Endothelial cell of umbilical vein (primary cell): ENCODE results near the gene DNAH6.

Source experiments
- EZH2 ChIP-seq: IDR thresholded peaks from 2 replicates; pipeline ENCODE4 v1.6.1; 2012; ENCODE audit warnings: borderline replicate concordance, low read depth, mild to moderate bottlenecking, moderate library complexity, low read length, inconsistent platforms; ENCODE audit not compliant: severe bottlenecking
- JUN ChIP-seq: IDR thresholded peaks from 2 replicates; pipeline ENCODE4 v1.6.1; 2011; ENCODE audit warnings: borderline replicate concordance, low read depth; ENCODE audit not compliant: insufficient read length, insufficient read depth
- POLR2A ChIP-seq: IDR thresholded peaks from 2 replicates; pipeline ENCODE4 v1.6.1; 2012; ENCODE audit warnings: low read depth, mild to moderate bottlenecking, control low read depth, low read length
- POLR2AphosphoS5 ChIP-seq: IDR thresholded peaks from 2 replicates; pipeline ENCODE4 v1.6.1; 2012; ENCODE audit warnings: low read depth, mild to moderate bottlenecking, control low read depth, low read length, moderate library complexity; ENCODE audit not compliant: insufficient read depth
- TF ChIP-seq, protein P1 (sequence below), 2 donors: IDR thresholded peaks; 1 replicate in 1 of 2; 2 replicates in 1 of 2; pipeline ENCODE4 v1.5.1; 2011; ENCODE audit warnings: low read length in 2 of 2, mild to moderate bottlenecking in 2 of 2, moderate library complexity in 2 of 2, control low read depth in 1 of 2, inconsistent platforms in 1 of 2, low read depth in 1 of 2; ENCODE audit not compliant: insufficient read depth in 1 of 2; ENCODE audit errors: extremely low read depth in 1 of 2

DNA sequence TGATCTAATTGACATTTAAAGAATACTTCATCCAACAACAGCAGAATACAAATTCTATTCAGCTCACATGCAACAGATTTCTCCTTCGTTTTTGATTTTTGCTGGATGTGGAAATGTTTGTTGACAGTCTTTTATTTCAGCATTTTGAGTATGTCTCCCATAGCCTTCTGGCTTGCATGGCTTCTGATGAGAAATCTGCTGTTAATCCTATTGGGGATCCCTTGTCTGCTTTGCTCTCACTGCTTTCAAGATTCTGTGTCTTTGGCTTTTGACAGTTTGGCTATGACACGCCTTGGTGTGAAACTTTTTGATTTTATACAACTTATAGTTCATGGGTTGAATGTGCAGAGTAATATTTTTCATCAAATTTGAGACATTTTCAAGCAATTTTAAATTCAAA, 319.9 kb downstream of the DNAH6 start:
- TF ChIP-seq, protein P1, sequence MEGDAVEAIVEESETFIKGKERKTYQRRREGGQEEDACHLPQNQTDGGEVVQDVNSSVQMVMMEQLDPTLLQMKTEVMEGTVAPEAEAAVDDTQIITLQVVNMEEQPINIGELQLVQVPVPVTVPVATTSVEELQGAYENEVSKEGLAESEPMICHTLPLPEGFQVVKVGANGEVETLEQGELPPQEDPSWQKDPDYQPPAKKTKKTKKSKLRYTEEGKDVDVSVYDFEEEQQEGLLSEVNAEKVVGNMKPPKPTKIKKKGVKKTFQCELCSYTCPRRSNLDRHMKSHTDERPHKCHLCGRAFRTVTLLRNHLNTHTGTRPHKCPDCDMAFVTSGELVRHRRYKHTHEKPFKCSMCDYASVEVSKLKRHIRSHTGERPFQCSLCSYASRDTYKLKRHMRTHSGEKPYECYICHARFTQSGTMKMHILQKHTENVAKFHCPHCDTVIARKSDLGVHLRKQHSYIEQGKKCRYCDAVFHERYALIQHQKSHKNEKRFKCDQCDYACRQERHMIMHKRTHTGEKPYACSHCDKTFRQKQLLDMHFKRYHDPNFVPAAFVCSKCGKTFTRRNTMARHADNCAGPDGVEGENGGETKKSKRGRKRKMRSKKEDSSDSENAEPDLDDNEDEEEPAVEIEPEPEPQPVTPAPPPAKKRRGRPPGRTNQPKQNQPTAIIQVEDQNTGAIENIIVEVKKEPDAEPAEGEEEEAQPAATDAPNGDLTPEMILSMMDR (IDR thresholded peaks at IDR 0.05; ENCODE audit: extremely low read depth in 1 of 2, insufficient read depth in 1 of 2, low read depth in 1 of 2, low read length in 2 of 2): no peak
- TF ChIP-seq POLR2A (no peak), JUN (no peak), POLR2AphosphoS5 (no peak), EZH2 (no peak)
